Activated naive CD4-positive, alpha-beta T cell treated with anti-CD3 and anti-CD28 coated beads for 36 hours (primary cell): ENCODE results near the gene ATG2B. TPM values are rescaled to one million over a fixed set of nuclear protein-coding genes. Genes with fewer than 3 reads are reported as not detected.

Experiments used
- CTCF ChIA-PET: fragments of 350-600 bp; sonication (Branson Sonifier 250); formaldehyde crosslinking; loops from one replicate; lab custom pipeline; 2021; ENCODE audit warnings: antibody characterized with exemption; lab: Charles Lee
- DNase-seq: peaks from one replicate; pipeline ENCODE4 v3.0.0-alpha.2; 2020
- H3K27ac Mint-ChIP-seq: one replicate; pipeline ENCODE4 v1.8.0; 2021; ENCODE audit warnings: mild to moderate bottlenecking, mixed read lengths
- H3K27me3 Mint-ChIP-seq: one replicate; pipeline ENCODE4 v1.8.0; 2021; ENCODE audit warnings: low read depth, mixed read lengths
- H3K36me3 Mint-ChIP-seq: one replicate; pipeline ENCODE4 v1.8.0; 2021; ENCODE audit warnings: low read depth, mixed read lengths
- H3K4me1 Mint-ChIP-seq: one replicate; pipeline ENCODE4 v1.8.0; 2021; ENCODE audit warnings: low read depth, mixed read lengths
- H3K4me3 Mint-ChIP-seq: one replicate; pipeline ENCODE4 v1.8.0; 2021; ENCODE audit warnings: mild to moderate bottlenecking, moderate library complexity, mixed read lengths
- H3K9me3 Mint-ChIP-seq: one replicate; pipeline ENCODE4 v1.8.0; 2021; ENCODE audit warnings: mixed read lengths
- intact Hi-C: fragments of 100-400 bp; cut with micrococcal nuclease; formaldehyde crosslinking; loops from one replicate; pipeline ENCODE4 v1.15.1; 2023
- total RNA-seq, 2 experiments: library from RNA; stranded (reverse); gene quantifications; one replicate each; pipeline ENCODE4 v1.2.3, GENCODE V29; 2021

ATG2B gene
- total RNA-seq, 2 experiments from 2014 or later: 12.8 to 15.3 TPM

- Mint-ChIP-seq H3K27ac (no peak overlapping the region), H3K9me3 (no peaks in the 10 kb centered on the region), H3K4me3 (no peak overlapping the region), H3K4me1 (peaks cover 3% of the 10 kb centered on the region), H3K27me3 (peaks cover 4% of the 10 kb centered on the region), H3K36me3 (no peaks in the 10 kb centered on the region)
- intact Hi-C loops: loop anchor here (5.0 to 10.0 kb wide), 3 partner anchors 269 to 863 kb away; partner anchors contain the start of gene VRK1
- CTCF ChIA-PET: no interaction called here
- no peak for DNase-seq
Measured at GRCh38 chr14:96394047-96394815, 31.1 kb upstream of the ATG2B start.

DNA sequence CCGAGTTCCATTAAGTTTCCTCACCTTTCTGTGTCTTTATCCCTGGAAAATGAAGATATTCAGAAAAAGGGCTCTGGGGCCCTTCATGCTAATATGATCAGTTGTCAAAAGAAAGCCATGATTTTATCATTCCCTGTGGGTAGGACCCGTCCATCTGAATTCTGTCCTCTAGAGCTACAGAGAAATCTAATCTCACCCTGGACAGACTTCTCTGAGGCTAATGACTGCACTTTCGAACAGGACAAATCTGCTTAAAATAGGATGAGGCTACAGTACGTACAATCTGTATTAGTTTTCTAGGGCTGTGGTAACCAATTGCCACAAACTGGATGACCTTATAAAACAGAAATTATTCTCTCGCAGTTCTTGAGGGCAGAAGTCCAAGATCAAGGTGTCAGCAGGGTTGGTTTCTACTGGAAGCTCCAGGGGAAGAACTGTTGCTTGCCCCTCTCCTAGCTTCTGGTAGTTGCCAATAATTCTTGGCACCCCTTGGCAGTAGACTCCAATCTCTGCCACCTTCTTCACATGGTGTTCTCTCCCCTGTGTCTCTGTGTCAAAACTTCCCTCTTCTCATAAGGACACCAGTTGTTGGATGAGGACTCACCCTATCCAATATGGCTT lies 30.0 kb upstream of the ATG2B start:
- Mint-ChIP-seq H3K9me3 (no peaks in the 10 kb centered on the region), H3K4me1 (peaks cover 3% of the 10 kb centered on the region), H3K36me3 (no peaks in the 10 kb centered on the region), H3K4me3 (peak overlapping the region; percentile 85), H3K27me3 (peaks cover 4% of the 10 kb centered on the region), H3K27ac (no peak overlapping the region)
- CTCF ChIA-PET: no interaction called here
- no peak for DNase-seq
- intact Hi-C loops: loop anchor here (5.0 to 10.0 kb wide), 3 partner anchors 268 to 864 kb away; partner anchors contain the start of gene VRK1

DNA sequence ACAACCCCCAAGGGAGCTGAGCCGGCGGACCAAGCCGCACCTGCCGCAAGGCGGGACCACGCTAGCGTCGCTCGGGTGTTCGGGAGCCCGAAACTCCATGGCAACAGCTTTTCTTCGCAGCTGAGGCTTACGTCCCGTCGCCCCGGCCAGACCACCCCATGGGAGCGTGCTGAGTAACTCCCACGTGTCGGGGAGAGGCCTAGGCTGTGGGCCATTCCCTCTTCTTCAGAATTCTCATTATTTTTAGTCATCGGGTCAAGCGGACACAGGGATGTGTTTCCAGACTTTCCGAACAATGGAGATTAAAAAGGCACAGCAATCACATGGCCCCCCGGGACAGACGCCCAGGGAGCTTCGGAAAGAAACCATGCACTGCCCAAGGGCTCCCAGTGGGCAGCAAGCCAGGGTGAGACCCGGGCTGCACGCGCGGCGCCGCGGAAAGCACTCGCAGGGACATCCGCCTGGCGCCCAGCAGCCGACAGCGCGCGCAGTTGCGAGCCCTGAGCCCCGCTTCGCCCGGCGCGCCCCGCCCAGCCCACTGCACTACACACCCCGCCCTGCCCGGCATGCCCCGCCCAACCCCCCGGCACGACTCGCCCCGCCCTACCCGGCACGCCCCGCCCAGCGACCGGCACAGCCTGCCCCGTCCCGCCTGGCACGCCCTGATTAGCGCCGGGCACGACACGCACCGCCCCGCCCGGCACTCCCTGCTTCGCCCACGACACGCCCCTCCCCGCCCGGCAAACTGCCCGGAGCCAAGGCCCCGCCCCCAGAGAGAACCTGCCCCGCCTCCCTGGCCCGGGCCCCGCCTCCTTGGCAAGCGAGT lies 28.4 kb upstream of the ATG2B start:
- CTCF ChIA-PET: no interaction called here
- peak overlapping the region; percentile 41 for H3K27ac Mint-ChIP-seq
- H3K36me3 Mint-ChIP-seq: no peaks in the 10 kb centered on the region
- peak overlapping the region; percentile 85 for H3K4me3 Mint-ChIP-seq
- DNase-seq: peak; percentile 99
- H3K4me1 Mint-ChIP-seq: peaks cover 3% of the 10 kb centered on the region
- peaks cover 4% of the 10 kb centered on the region for H3K27me3 Mint-ChIP-seq
- intact Hi-C loops: loop anchor here (1.0 to 10.0 kb wide), 5 partner anchors 28 to 866 kb away; partner anchors contain the start of genes ATG2B, GSKIP, PAPOLA and VRK1
- no peaks in the 10 kb centered on the region for H3K9me3 Mint-ChIP-seq

DNA sequence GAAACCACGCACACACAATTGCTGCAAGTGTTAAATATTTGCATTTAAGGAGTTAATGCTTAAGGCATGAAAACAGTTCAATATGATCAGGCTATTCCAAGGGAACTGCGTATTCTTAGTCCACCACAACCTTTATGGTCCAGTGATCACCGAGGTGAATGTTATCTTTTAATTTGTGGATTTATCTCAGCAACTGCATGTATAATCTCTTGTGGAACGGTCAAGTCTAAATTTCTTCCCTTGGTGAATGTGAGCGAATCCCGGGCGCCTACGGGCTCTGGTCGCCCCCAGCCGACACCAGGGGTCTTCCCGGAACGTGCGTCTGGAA lies 27.8 kb upstream of the ATG2B start:
- Mint-ChIP-seq H3K27me3 (peaks cover 4% of the 10 kb centered on the region), H3K4me1 (peaks cover 3% of the 10 kb centered on the region), H3K36me3 (no peaks in the 10 kb centered on the region), H3K9me3 (no peaks in the 10 kb centered on the region), H3K27ac (peak overlapping the region; percentile 30), H3K4me3 (peak overlapping the region; percentile 85)
- DNase-seq: no peak
- CTCF ChIA-PET: interaction anchor here (0.6 kb wide), 1 partner anchor 164 kb away, joined by 3 read pairs; no protein-coding TSS in a partner anchor
- intact Hi-C loops: loop anchor here (1.0 to 10.0 kb wide), 5 partner anchors 28 to 866 kb away; partner anchors contain the start of genes ATG2B, GSKIP, PAPOLA and VRK1

- no peaks in the 10 kb centered on the region for H3K9me3 Mint-ChIP-seq
- CTCF ChIA-PET: interaction anchor here (0.7 kb wide), 1 partner anchor 21 kb away, joined by 3 read pairs; no protein-coding TSS in a partner anchor
- DNase-seq: no peak
- H3K27ac Mint-ChIP-seq: no peak overlapping the region
- H3K27me3 Mint-ChIP-seq: peaks cover 4% of the 10 kb centered on the region
- intact Hi-C loops: no loop called here
- no peaks in the 10 kb centered on the region for H3K4me1 Mint-ChIP-seq
- H3K4me3 Mint-ChIP-seq: no peak overlapping the region
- H3K36me3 Mint-ChIP-seq: peaks cover 9% of the 10 kb centered on the region
Measured at GRCh38 chr14:96385385-96385784, 22.2 kb upstream of the ATG2B start.

DNA sequence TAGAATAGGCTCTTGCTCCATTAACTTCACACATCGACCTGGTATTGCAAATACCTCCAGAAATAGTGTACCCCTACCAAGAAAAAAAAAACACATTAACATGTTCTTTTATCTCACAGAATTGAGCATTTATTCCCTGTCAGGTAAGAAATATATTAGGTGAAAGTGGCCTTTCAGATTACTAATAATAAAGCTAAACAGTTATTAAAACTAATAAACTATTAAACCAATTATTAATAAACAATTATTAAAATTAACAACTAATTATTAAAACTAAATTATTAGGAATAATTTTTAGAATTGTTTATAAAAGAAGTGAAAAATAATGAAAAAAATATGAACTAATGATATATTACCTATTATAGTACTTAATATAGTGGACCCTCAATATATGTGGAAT lies 21.6 kb upstream of the ATG2B start:
- peaks cover 9% of the 10 kb centered on the region for H3K36me3 Mint-ChIP-seq
- H3K27ac Mint-ChIP-seq: no peak overlapping the region
- no peak for DNase-seq
- no peaks in the 10 kb centered on the region for H3K9me3 Mint-ChIP-seq
- H3K27me3 Mint-ChIP-seq: no peaks in the 10 kb centered on the region
- CTCF ChIA-PET: interaction anchor here (0.6 to 0.7 kb wide), 3 partner anchors 21 to 47 kb away, joined by 3 to 5 read pairs (median 3); partner anchors contain the start of gene GSKIP
- intact Hi-C loops: no loop called here
- H3K4me1 Mint-ChIP-seq: no peaks in the 10 kb centered on the region
- H3K4me3 Mint-ChIP-seq: no peak overlapping the region

DNA sequence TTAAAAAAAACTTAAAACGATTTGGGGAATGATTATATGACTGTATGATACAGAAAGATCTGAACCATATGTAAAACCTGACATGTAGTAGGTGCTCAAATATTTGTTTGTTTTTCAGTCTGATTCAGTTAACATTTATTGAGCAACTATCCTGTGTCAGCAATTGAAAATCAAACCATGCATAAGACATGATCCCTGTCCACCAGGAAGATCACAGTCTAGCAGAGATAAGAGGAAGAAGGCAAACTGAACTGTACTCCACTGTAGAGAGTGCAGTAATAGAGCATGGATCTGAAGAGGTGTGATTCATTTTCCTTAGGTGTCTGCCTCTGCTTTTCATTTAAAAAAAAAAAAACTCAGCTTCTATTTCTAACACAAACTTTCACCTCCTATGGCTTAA lies 20.9 kb upstream of the ATG2B start:
- no peak overlapping the region for H3K4me3 Mint-ChIP-seq
- CTCF ChIA-PET: interaction anchor here (0.6 to 0.7 kb wide), 2 partner anchors 20 to 47 kb away, joined by 3 to 5 read pairs; partner anchors contain the start of gene GSKIP
- intact Hi-C loops: no loop called here
- H3K27ac Mint-ChIP-seq: no peak overlapping the region
- no peaks in the 10 kb centered on the region for H3K4me1 Mint-ChIP-seq
- no peaks in the 10 kb centered on the region for H3K27me3 Mint-ChIP-seq
- H3K36me3 Mint-ChIP-seq: peaks cover 9% of the 10 kb centered on the region
- no peaks in the 10 kb centered on the region for H3K9me3 Mint-ChIP-seq
- DNase-seq: no peak

DNA sequence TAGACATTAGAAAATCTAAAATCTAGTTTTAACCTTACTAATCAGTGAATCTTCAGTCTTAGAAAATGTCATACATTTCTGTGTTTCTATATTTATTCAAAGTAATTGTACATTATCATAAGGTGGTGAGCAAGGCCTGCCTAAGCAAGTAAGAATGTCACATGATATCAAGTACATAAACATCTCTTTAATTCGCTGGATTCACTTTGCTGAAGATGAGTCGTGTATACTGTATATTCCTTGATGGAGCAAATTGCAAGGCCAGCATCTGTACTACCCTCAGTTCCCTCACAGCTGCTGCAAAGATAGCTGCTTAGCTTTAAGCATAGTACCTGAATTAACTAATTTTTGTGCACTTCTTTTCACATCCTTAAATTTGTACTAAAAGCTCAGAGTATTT lies 20.3 kb upstream of the ATG2B start:
- no peak for DNase-seq
- Mint-ChIP-seq H3K4me3 (no peak overlapping the region), H3K9me3 (no peaks in the 10 kb centered on the region), H3K36me3 (peaks cover 9% of the 10 kb centered on the region), H3K27me3 (no peaks in the 10 kb centered on the region), H3K4me1 (no peaks in the 10 kb centered on the region), H3K27ac (no peak overlapping the region)
- intact Hi-C loops: no loop called here
- CTCF ChIA-PET: no interaction called here

- peaks cover 9% of the 10 kb centered on the region for H3K36me3 Mint-ChIP-seq
- intact Hi-C loops: no loop called here
- CTCF ChIA-PET: no interaction called here
- no peak overlapping the region for H3K4me3 Mint-ChIP-seq
- DNase-seq: no peak
- H3K9me3 Mint-ChIP-seq: no peaks in the 10 kb centered on the region
- no peak overlapping the region for H3K27ac Mint-ChIP-seq
- H3K27me3 Mint-ChIP-seq: no peaks in the 10 kb centered on the region
- peaks cover 5% of the 10 kb centered on the region for H3K4me1 Mint-ChIP-seq
Measured at GRCh38 chr14:96380735-96381134, 17.6 kb upstream of the ATG2B start.

DNA sequence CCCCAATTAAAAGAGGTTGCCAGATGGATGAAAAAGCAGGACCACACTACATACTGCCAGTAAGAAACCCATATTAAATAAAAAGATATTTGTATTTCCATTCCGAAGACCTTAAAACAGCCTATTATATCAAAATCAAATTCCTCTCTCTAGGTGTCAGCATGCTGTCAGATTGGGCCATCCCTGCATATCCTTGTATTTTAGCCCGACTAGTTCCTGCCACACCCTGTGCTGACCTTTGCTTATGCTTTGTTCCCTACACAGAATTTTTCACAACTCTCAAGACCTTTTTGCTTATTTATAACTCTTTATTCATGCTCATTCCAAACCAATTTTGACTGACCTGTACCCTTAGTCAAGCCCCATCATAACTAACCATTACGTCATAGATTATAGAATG lies 13.0 kb upstream of the ATG2B start:
- H3K27me3 Mint-ChIP-seq: no peaks in the 10 kb centered on the region
- CTCF ChIA-PET: no interaction called here

DNA sequence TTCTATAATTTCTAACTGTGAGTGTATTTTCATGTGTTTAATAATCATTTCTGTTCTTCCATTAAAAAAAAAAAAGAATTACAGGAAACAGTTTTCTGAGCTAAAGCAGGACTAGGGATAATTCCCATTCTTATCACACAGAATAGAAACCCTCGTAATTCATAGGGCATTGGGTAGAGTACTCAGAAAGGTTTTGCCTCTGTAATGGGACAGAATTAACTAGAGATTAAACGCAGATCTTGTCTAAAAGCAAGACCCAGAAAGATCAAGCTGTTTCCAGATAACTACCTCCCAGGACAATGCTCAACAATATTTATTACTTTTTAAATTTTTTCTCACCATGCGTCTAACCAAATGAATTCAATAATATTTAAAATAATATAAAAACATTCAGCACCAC lies 10.4 kb upstream of the ATG2B start:
- intact Hi-C loops: no loop called here
- Mint-ChIP-seq H3K4me1 (peaks cover 14% of the 10 kb centered on the region), H3K36me3 (peaks cover 13% of the 10 kb centered on the region)

More for the DNA sequence above, 13.0 kb upstream of the ATG2B start:
- H3K27ac Mint-ChIP-seq: no peak overlapping the region
- H3K36me3 Mint-ChIP-seq: peaks cover 6% of the 10 kb centered on the region
- DNase-seq: no peak
- no peak overlapping the region for H3K4me3 Mint-ChIP-seq
- no peaks in the 10 kb centered on the region for H3K9me3 Mint-ChIP-seq
- intact Hi-C loops: no loop called here
- peaks cover 5% of the 10 kb centered on the region for H3K4me1 Mint-ChIP-seq

DNA sequence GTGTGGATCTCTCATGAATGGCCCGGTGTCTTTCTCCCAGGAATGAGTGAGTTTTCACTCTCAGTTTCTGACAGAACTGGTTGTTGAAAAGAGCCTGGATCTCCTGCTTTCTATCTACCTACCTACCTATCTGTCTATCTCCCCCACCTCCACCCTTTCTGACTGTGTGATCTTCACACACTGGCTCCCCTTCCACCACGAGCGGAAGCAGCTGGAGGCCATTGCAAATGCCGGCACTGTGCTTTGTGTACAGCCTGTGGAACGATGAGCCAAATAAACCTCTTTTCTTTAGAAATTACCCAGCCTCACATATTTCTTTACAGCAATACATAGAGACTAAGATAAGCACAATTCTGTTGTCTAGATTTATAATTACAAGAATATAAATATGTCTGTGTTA lies 7.4 kb upstream of the ATG2B start:
- no peak overlapping the region for H3K27ac Mint-ChIP-seq
- H3K4me3 Mint-ChIP-seq: no peak overlapping the region
- H3K9me3 Mint-ChIP-seq: peaks cover 2% of the 10 kb centered on the region
- H3K36me3 Mint-ChIP-seq: peaks cover 17% of the 10 kb centered on the region
- intact Hi-C loops: no loop called here
- no peak for DNase-seq
- peaks cover 26% of the 10 kb centered on the region for H3K4me1 Mint-ChIP-seq
- no peaks in the 10 kb centered on the region for H3K27me3 Mint-ChIP-seq
- CTCF ChIA-PET: no interaction called here

More for the DNA sequence above, 10.4 kb upstream of the ATG2B start:
- CTCF ChIA-PET: interaction anchor here (1.0 kb wide), 1 partner anchor 78 kb away, joined by 6 read pairs; no protein-coding TSS in a partner anchor
- no peak overlapping the region for H3K27ac Mint-ChIP-seq
- no peak for DNase-seq
- no peaks in the 10 kb centered on the region for H3K27me3 Mint-ChIP-seq
- H3K9me3 Mint-ChIP-seq: peaks cover 2% of the 10 kb centered on the region
- no peak overlapping the region for H3K4me3 Mint-ChIP-seq
